Esophagus squamous epithelium (tissue), 4 donors: Measurements from ENCODE around the gene MFSD1.

Source experiments
- CTCF ChIP-seq, 6 experiments: fragments of 450-650 bp in 4 of 6; fragments of 200-600 bp in 2 of 6; sonication (generic) in 2 of 6; IDR thresholded peaks; one replicate each; pipeline ENCODE4 v1.5.1; 2016 to 2019; ENCODE audit warnings: antibody characterized with exemption in 6 of 6, mild to moderate bottlenecking in 4 of 6, moderate library complexity in 4 of 6
- POLR2A ChIP-seq, 4 donors: fragments of 450-650 bp; IDR thresholded peaks; one replicate each; pipeline ENCODE4 v1.6.1; 2017; ENCODE audit warnings: antibody characterized with exemption in 4 of 4, mild to moderate bottlenecking in 4 of 4, moderate library complexity in 3 of 4

GRCh38 chr3:158762701-158763100 lies 39.2 kb upstream of the MFSD1 start:
- no peak for TF ChIP-seq CTCF (IDR thresholded peaks at IDR 0.05)
- TF ChIP-seq POLR2A (IDR thresholded peaks at IDR 0.05) = no peak
